ACHN (cell line): ENCODE measurements around the gene RADX.
A peak's percentile ranks its signal among the peaks of the same experiment; 100 is the strongest.
"Not testable (repeated sequence)": the region's sequence is repeated elsewhere in the genome, so short reads cannot be mapped to it uniquely, and the experiment has no call there.

ENCODE experiments used
- DNase-seq: peaks from one replicate; pipeline ENCODE4 v3.0.0-alpha.2; 2015
- in situ Hi-C: cut with HindIII; loops from 2 replicates; pipeline ENCODE4 v1.10.0; 2017; ENCODE audit warnings: low sequenced_read_pairs, low pct_ligation_motif_present, low pct_unique_long_range_greater_than_20kb

Gene RADX

GRCh38 chrX:106653625-106654024 lies 41.8 kb downstream of the RADX start:
- in situ Hi-C loops, DNase-seq: not testable (repeated sequence)

- no peak for DNase-seq
- in situ Hi-C loops = no loop called here
Observed at GRCh38 chrX:106670631-106671030, 58.9 kb downstream of the RADX start.

GRCh38 chrX:106672527-106672926 lies 60.7 kb downstream of the RADX start:
- in situ Hi-C loops = no loop called here
- no peak for DNase-seq

- DNase-seq = no peak
- in situ Hi-C loops = no loop called here
Observed at GRCh38 chrX:106680716-106681115, 68.9 kb downstream of the RADX start.

GRCh38 chrX:106684207-106684606 lies 72.4 kb downstream of the RADX start:
- in situ Hi-C loops = no loop called here
- no peak for DNase-seq

GRCh38 chrX:106692425-106693065 lies 80.8 kb downstream of the RADX start:
- no peak for DNase-seq
- in situ Hi-C loops = no loop called here

GRCh38 chrX:106696502-106696901 lies 84.7 kb downstream of the RADX start:
- DNase-seq = no peak
- in situ Hi-C loops = no loop called here

GRCh38 chrX:106698693-106699092 lies 86.9 kb downstream of the RADX start:
- no peak for DNase-seq
- in situ Hi-C loops = no loop called here

GRCh38 chrX:106702636-106703035 lies 90.9 kb downstream of the RADX start:
- in situ Hi-C loops = no loop called here
- no peak for DNase-seq

- in situ Hi-C loops = no loop called here
- DNase-seq = no peak
Observed at GRCh38 chrX:106706466-106706865, 94.7 kb downstream of the RADX start.

GRCh38 chrX:106707771-106708454 lies 96.1 kb downstream of the RADX start:
- in situ Hi-C loops = no loop called here
- DNase-seq = peak; percentile 76

GRCh38 chrX:106710771-106711170 lies 99.0 kb downstream of the RADX start:
- no peak for DNase-seq
- in situ Hi-C loops = no loop called here

GRCh38 chrX:106711375-106711774 lies 99.6 kb downstream of the RADX start:
- in situ Hi-C loops = no loop called here
- DNase-seq = no peak

GRCh38 chrX:106716004-106716403 lies 104.2 kb downstream of the RADX start:
- in situ Hi-C loops = no loop called here
- DNase-seq = no peak

- no peak for DNase-seq
Observed at GRCh38 chrX:106716463-106716862, 104.7 kb downstream of the RADX start.

GRCh38 chrX:106718709-106719108 lies 106.9 kb downstream of the RADX start:
- DNase-seq = no peak
- in situ Hi-C loops = no loop called here

More at GRCh38 chrX:106716463-106716862, 104.7 kb downstream of the RADX start:
- in situ Hi-C loops = no loop called here

GRCh38 chrX:106725931-106726330 lies 114.2 kb downstream of the RADX start:
- DNase-seq = no peak
- in situ Hi-C loops = no loop called here

GRCh38 chrX:106726485-106727437 lies 115.0 kb downstream of the RADX start, which contains the start of gene RNF128:
Gene RNF128, plus strand, starts transcription at chrX:106726701. Its CDS starts 213 bp downstream, at chrX:106726914.
- in situ Hi-C loops = no loop called here
- peak; percentile 69 for DNase-seq

GRCh38 chrX:106728337-106728736 lies 116.6 kb downstream of the RADX start:
- no peak for DNase-seq
- in situ Hi-C loops = no loop called here
